IMR-90 (cell line): ENCODE measurements around the gene CPLX4.

Experiments used
- POLR2A ChIP-seq: IDR thresholded peaks from 2 replicates; pipeline ENCODE4 v1.6.1; 2012; ENCODE audit warnings: mild to moderate bottlenecking, low read depth, low read length
- TF ChIP-seq, protein P1 (sequence below): conservative IDR thresholded peaks from 2 replicates; pipeline ENCODE4 v1.5.1; 2012; ENCODE audit warnings: mild to moderate bottlenecking, low read depth, low read length, improper control_type of control experiment

DNA sequence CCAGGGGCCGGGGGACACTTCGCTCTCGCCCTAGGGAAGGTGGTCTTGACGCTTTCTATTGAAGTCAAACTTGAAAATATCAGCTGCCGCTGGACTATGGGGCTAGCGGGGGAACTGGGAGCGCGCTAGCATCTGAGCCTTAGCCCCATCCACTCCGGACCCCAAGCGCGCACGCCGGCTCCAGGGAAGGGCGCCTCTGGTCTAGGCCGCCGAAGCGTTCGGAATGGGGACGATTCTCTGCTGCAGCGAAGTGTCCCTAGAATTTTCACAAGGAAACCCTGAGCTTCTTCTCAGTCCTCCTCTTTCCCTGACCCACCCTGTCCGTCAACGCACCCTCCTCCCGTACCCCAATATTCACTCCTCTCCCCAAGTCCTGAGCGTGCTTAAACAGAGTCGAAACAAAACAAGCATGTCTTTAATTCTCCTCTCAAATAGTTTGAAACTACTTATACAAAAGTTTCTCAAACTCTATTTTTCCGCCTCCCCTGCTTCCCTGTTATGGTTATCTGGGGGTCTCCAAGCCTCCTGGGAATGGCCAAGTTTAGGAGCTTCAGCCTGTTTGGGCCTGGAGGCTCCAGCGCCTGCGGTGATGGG, 50.2 kb downstream of the CPLX4 start:
- TF ChIP-seq, protein P1, sequence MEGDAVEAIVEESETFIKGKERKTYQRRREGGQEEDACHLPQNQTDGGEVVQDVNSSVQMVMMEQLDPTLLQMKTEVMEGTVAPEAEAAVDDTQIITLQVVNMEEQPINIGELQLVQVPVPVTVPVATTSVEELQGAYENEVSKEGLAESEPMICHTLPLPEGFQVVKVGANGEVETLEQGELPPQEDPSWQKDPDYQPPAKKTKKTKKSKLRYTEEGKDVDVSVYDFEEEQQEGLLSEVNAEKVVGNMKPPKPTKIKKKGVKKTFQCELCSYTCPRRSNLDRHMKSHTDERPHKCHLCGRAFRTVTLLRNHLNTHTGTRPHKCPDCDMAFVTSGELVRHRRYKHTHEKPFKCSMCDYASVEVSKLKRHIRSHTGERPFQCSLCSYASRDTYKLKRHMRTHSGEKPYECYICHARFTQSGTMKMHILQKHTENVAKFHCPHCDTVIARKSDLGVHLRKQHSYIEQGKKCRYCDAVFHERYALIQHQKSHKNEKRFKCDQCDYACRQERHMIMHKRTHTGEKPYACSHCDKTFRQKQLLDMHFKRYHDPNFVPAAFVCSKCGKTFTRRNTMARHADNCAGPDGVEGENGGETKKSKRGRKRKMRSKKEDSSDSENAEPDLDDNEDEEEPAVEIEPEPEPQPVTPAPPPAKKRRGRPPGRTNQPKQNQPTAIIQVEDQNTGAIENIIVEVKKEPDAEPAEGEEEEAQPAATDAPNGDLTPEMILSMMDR = no peak
- TF ChIP-seq POLR2A = no peak
